ENCODE measurements around the gene ITPRID1. TPM values are rescaled to one million over a fixed set of nuclear protein-coding genes. Genes with fewer than 3 reads are reported as not detected.

Gene ITPRID1
- total and polyA plus RNA-seq, 9 of the 15 experiments (the other 6 are each of a cell fraction or from before 2014, with no cell fraction given), result not detected

DNA sequence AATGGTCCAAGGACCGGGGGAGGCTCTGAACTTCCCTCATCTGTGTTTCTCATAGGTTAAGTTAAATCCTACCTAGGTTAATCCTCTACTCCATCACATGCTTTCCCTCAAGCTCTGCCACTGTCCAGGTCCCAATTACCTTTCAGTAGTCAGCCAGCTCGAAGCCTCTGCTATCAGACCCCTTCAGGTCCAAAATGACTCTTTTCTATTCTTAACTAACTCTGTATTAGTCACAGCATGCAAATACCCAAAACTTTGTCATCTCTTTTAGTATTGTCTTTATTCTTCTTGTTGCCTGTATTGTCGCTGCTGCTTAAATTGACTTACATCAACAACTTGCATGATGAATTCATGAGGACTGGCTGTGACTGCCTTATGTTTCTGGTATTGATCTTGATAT lies 188.5 kb downstream of the ITPRID1 start (continued):
- TF ChIP-seq HDAC6 (IDR thresholded peaks at IDR 0.05; ENCODE audit: low read depth, low read length), result no peak
- TF ChIP-seq SMAD2 (IDR thresholded peaks at IDR 0.05; ENCODE audit: low read depth, low read length), result no peak

DNA sequence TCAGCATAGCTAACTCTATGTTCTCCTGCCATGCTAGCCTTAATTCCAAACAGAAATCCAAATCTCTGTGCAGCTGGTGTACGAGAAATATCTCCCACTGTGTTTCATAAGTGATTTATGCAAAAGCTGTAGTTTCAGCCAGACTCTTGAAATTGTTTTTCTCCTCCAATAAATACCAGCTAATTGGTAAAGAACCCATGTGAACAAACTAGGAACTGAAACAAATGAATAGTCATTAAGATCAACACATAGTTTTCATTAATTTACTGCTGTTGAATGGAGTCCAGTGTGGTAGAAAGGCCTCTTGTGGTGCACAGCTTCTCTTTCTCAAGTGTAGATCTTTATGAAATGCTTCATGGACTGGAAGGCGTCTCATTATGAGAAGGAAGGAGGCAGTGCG lies 191.5 kb downstream of the ITPRID1 start:
- H2AFZ ChIP-seq (ENCODE audit: low read depth, low read length), result no peak overlapping the region
- in situ Hi-C loops (cut with MboI) (no loop called here), intact Hi-C loops (cut with micrococcal nuclease) (no loop called here)
- no peak overlapping the region for H3K4me2 ChIP-seq (ENCODE audit: insufficient read depth, low read length)
- H3K27ac ChIP-seq (ENCODE audit: extremely low read depth, low read depth, low read length), result no peak overlapping the region
- H3K27me3 ChIP-seq (ENCODE audit: control insufficient read depth in 2 of 2, insufficient read depth in 2 of 2, low read length in 2 of 2), result peaks cover 2 to 6% of the 10 kb centered on the region in 2 experiments; a peak in 2 of 5 replicates
- no peaks in the 10 kb centered on the region for H3K36me3 ChIP-seq (ENCODE audit: control insufficient read depth, insufficient read depth, low read length)
- ATAC-seq (no peak), FAIRE-seq (no peak), DNase-seq (ENCODE audit: extremely low read depth in 1 of 4, low spot score in 3 of 4) (no peak)
- H4K20me1 ChIP-seq (replicated peaks; ENCODE audit: control insufficient read depth, insufficient read depth, low read length), result no peaks in the 10 kb centered on the region
- CTCF ChIA-PET (ENCODE audit: low intra/inter-chr PET ratio), result no interaction called here
- no peaks in the 10 kb centered on the region for H3K79me2 ChIP-seq (ENCODE audit: control insufficient read depth, insufficient read depth, low read length)
- no peaks in the 10 kb centered on the region for H3K9me1 ChIP-seq (ENCODE audit: control insufficient read depth, insufficient read depth, low read length)
- TF ChIP-seq U2AF2 (optimal IDR thresholded peaks at IDR 0.05; ENCODE audit: low read depth, low read length) (no peak), POLR2B (IDR thresholded peaks at IDR 0.05; ENCODE audit: low read depth, partially characterized antibody) (no peak), SRSF7 (optimal IDR thresholded peaks at IDR 0.05; ENCODE audit: low read depth, low read length) (no peak), ZNF79 (CRISPR knock-in tag; IDR thresholded peaks at IDR 0.05; ENCODE audit: low read depth) (no peak), ZNF668 (CRISPR knock-in tag; IDR thresholded peaks at IDR 0.05) (no peak), POLR2A (conservative IDR thresholded peaks at IDR 0.05) (no peak), STAT5B (CRISPR knock-in tag; IDR thresholded peaks at IDR 0.05) (no peak), NCOA6 (IDR thresholded peaks at IDR 0.05) (no peak)
- TF ChIP-seq, protein P1, sequence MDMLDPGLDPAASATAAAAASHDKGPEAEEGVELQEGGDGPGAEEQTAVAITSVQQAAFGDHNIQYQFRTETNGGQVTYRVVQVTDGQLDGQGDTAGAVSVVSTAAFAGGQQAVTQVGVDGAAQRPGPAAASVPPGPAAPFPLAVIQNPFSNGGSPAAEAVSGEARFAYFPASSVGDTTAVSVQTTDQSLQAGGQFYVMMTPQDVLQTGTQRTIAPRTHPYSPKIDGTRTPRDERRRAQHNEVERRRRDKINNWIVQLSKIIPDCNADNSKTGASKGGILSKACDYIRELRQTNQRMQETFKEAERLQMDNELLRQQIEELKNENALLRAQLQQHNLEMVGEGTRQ (CRISPR knock-in tag; IDR thresholded peaks at IDR 0.05), result no peak
- TF ChIP-seq, protein P2, sequence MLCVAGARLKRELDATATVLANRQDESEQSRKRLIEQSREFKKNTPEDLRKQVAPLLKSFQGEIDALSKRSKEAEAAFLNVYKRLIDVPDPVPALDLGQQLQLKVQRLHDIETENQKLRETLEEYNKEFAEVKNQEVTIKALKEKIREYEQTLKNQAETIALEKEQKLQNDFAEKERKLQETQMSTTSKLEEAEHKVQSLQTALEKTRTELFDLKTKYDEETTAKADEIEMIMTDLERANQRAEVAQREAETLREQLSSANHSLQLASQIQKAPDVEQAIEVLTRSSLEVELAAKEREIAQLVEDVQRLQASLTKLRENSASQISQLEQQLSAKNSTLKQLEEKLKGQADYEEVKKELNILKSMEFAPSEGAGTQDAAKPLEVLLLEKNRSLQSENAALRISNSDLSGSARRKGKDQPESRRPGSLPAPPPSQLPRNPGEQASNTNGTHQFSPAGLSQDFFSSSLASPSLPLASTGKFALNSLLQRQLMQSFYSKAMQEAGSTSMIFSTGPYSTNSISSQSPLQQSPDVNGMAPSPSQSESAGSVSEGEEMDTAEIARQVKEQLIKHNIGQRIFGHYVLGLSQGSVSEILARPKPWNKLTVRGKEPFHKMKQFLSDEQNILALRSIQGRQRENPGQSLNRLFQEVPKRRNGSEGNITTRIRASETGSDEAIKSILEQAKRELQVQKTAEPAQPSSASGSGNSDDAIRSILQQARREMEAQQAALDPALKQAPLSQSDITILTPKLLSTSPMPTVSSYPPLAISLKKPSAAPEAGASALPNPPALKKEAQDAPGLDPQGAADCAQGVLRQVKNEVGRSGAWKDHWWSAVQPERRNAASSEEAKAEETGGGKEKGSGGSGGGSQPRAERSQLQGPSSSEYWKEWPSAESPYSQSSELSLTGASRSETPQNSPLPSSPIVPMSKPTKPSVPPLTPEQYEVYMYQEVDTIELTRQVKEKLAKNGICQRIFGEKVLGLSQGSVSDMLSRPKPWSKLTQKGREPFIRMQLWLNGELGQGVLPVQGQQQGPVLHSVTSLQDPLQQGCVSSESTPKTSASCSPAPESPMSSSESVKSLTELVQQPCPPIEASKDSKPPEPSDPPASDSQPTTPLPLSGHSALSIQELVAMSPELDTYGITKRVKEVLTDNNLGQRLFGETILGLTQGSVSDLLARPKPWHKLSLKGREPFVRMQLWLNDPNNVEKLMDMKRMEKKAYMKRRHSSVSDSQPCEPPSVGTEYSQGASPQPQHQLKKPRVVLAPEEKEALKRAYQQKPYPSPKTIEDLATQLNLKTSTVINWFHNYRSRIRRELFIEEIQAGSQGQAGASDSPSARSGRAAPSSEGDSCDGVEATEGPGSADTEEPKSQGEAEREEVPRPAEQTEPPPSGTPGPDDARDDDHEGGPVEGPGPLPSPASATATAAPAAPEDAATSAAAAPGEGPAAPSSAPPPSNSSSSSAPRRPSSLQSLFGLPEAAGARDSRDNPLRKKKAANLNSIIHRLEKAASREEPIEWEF (CRISPR knock-in tag; IDR thresholded peaks at IDR 0.05), result no peak
- TF ChIP-seq, protein P3, sequence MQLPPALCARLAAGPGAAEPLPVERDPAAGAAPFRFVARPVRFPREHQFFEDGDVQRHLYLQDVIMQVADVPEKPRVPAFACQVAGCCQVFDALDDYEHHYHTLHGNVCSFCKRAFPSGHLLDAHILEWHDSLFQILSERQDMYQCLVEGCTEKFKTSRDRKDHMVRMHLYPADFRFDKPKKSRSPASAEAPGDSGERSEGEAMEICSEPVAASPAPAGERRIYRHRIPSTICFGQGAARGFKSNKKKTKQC (CRISPR knock-in tag; IDR thresholded peaks at IDR 0.05), result no peak
- no peak overlapping the region for H3K9ac ChIP-seq (ENCODE audit: insufficient read depth in 1 of 2, low read depth in 2 of 2, low read length in 2 of 2)
- no peaks in the 10 kb centered on the region for H3K9me3 ChIP-seq (replicated peaks; ENCODE audit: control insufficient read depth, insufficient read depth, low read depth, low read length)
- 0% methylated on average over 2 of the region's 3 CpGs for WGBS (ENCODE audit: insufficient coverage, low coverage, missing lambda C conversion rate)
- no peak overlapping the region for H3K4me3 ChIP-seq
- POLR2A ChIA-PET, result interaction anchor here (1.1 kb wide), 1 partner anchor 17 kb away, joined by 3 read pairs; no protein-coding TSS in a partner anchor
- no peaks in the 10 kb centered on the region for H3K4me1 ChIP-seq (replicated peaks in 1 of 2; ENCODE audit: control insufficient read depth in 2 of 2, insufficient read depth in 2 of 2, low read length in 2 of 2)
- BruUV-seq (replicated peaks), result no TSS peak
